Heart right ventricle (tissue), 16 donors: Measurements from ENCODE around the gene TBCCD1. TPM values are rescaled to one million over a fixed set of nuclear protein-coding genes. Genes with fewer than 3 reads are reported as not detected.
A peak's percentile ranks its signal among the peaks of the same experiment; 100 is the strongest.

Experiments used
- ATAC-seq, 8 donors: fragments of 200-7000 bp; cut with Tn5 transposase; one replicate each; pipeline ENCODE4 v1.9.1; 2020; ENCODE audit warnings: mild to moderate bottlenecking in 8 of 8, moderate library complexity in 8 of 8, moderate number of reproducible peaks in 1 of 8
- DNase-seq, 2 donors: peaks; one replicate each; pipeline ENCODE4 v3.0.0-alpha.2; 2020
- H3K27ac ChIP-seq, 10 donors: fragments of 200-600 bp; sonication (generic) in 2 of 10; one replicate each; pipeline versions ENCODE4 v1.5.0 to v1.8.0; 2020 to 2022; ENCODE audit warnings: mild to moderate bottlenecking in 3 of 10
- H3K27me3 ChIP-seq, 7 donors: fragments of 200-600 bp; one replicate each; pipeline ENCODE4 v1.8.0; 2021 to 2022; ENCODE audit warnings: mild to moderate bottlenecking in 2 of 7
- H3K36me3 ChIP-seq, 9 donors: fragments of 200-600 bp; sonication (generic) in 1 of 9; one replicate each; pipeline versions ENCODE4 v1.5.0 to v1.8.0; 2020 to 2022; ENCODE audit warnings: mild to moderate bottlenecking in 2 of 9
- H3K4me1 ChIP-seq, 9 donors: fragments of 200-600 bp; sonication (generic) in 1 of 9; one replicate each; pipeline versions ENCODE4 v1.5.0 to v1.8.0; 2020 to 2022; ENCODE audit warnings: mild to moderate bottlenecking in 4 of 9
- H3K4me3 ChIP-seq, 10 donors: fragments of 200-600 bp; sonication (generic) in 2 of 10; one replicate each; pipeline versions ENCODE4 v1.5.0 to v1.8.0; 2020 to 2022; ENCODE audit warnings: mild to moderate bottlenecking in 7 of 10, moderate library complexity in 2 of 10
- H3K9me3 ChIP-seq, 11 donors: fragments of 200-600 bp in 10 of 11; sonication (generic) in 2 of 11; one replicate each; pipeline versions ENCODE4 v1.5.0 to v1.8.0; 2013 to 2022; ENCODE audit warnings: mild to moderate bottlenecking in 2 of 11, control low read depth in 1 of 11, moderate library complexity in 1 of 11
- CTCF ChIP-seq, 9 donors: fragments of 200-600 bp; sonication (generic) in 2 of 9; IDR thresholded peaks; one replicate each; pipeline versions ENCODE4 v1.5.0 to v1.8.0; 2021 to 2022; ENCODE audit warnings: antibody characterized with exemption in 9 of 9, mild to moderate bottlenecking in 5 of 9, moderate library complexity in 1 of 9
- WGBS, 2 donors: extraction: QIAGEN DNeasy Blood & Tissue Kit; methylation state at CpG; one replicate each; pipeline ENCODE4 v1.1.7; 2013; ENCODE audit warnings: inconsistent platforms in 1 of 2; 5-methylcytosine and 5-hydroxymethylcytosine counted together
- intact Hi-C, 10 donors: fragments of 100-400 bp; cut with DNase I; formaldehyde crosslinking; loops; one replicate each; pipeline versions ENCODE4 v1.11.1 to v1.14.2; 2022
- polyA plus RNA-seq, 2 donors: library from polyadenylated mRNA; stranded (reverse); fragments of 200-250 nt; gene quantifications; one replicate each; pipeline ENCODE4 v1.2.3, GENCODE V29; 2013
- total RNA-seq, 10 donors: library from RNA; stranded (reverse); fragmentation: NEBNext Ultra II Directional in 3 of 10; extraction: Animal tissue kit (Norgen Biotek cat#: 25700) in 3 of 10; gene quantifications; one replicate each; pipeline versions ENCODE4 v1.2.1 to v1.2.4, GENCODE V29; 2021 to 2023
- donor health status: Arrhythmogenic right ventricular cardiomyopathy.
- donor health status: ischemic (EF 13 %, LVEDD 7.1; RV severe dilation, severe dysfunction).
- donor health status: healthy with polysubstance abuse.
- donor health status: DM: no; HTN: yes; CAD: no.
- donor health status: DM: no; HTN: no; CAD: no.
- donor health status: ischemic (EF 25% LVEDD 6.9; RV normal size, moderate dysfunction).
- donor health status: ischemic (EF 25% LVEDD 5.7; RV mildly dilated, moderate dysfunction).
- donor health status: healthy.
- donor health status: DM: yes; HTN: yes; CAD: no.
- donor health status: Ischemic cardiomyopathy.
- donor health status: ischemic (EF 35%, LVEDD 5.7; RV mildly dilated, moderate dysfunction).
- donor health status: nonischemic (EF 11% LVEDD 7.7; RV severe dilation, severe dysfunction).
- donor health status: DM: yes; HTN: yes; CAD: no.
- donor health status: PGD.
- donor health status: ischemic (EF 29% LVEDD 5.4; RV normal size, mild dysfunction).
- donor health status: nonischemic (EF 23%, LVEDD 6.1; RV moderate dilation, normal function).

TBCCD1 gene
- total and polyA plus RNA-seq, 12 donors = 3.1 to 7.9 (median 6.7) TPM

GRCh38 chr3:186549497-186549896 is 17.6 kb downstream of the TBCCD1 start:
- DNase-seq = no peak
- Histone ChIP-seq H3K27me3 (no peaks in the 10 kb centered on the region), H3K36me3 (peaks cover 0 to 100% (median 46%) of the 10 kb centered on the region in 9 donors), H3K4me1 (no peaks in the 10 kb centered on the region), H3K4me3 (no peak overlapping the region), H3K9me3 (no peaks in the 10 kb centered on the region), H3K27ac (no peak overlapping the region)
- no peak for TF ChIP-seq CTCF (IDR thresholded peaks at IDR 0.05)
- no peak for ATAC-seq
- intact Hi-C loops = no loop called here
- WGBS, 2 donors = 95 to 98% methylated on average over 3 of the region's 3 CpGs

DNA sequence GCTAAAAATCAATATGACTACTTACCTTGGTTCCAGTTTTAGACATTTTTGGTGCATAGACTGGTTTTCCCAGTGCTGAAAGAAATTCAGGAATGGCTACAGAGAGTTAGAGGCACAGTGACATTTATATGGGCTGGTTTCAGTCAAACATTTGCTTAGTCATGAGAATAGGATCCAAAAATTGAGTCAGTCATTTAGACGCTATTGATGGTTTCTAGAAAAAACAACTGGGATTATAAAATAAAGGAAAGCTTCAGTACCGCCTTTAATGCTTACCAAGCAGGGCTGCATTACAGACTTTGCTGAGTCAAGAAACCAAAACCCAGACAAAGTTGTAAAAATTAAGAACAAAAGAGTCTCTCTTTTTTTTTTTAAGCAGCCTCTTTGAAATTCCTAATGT is 22.9 kb downstream of the TBCCD1 start, which contains the start of gene CRYGS:
CRYGS (minus strand) TSS at position 100 of the 400 bp plus-strand sequence; CDS start at position 46, 54 bp downstream.
- H3K27ac ChIP-seq = no peak within 1 kb of the TSS
- no peak within 1 kb of the TSS for H3K4me3 ChIP-seq
- no peak for TF ChIP-seq CTCF (IDR thresholded peaks at IDR 0.05)
- ATAC-seq (no peak), DNase-seq (no peak)
- intact Hi-C loops = loop anchor here in 6 of 10 donors (5.0 kb wide), 3 partner anchors 282 to 562 kb away; no protein-coding TSS in a partner anchor
- H3K4me1 ChIP-seq = peaks cover 0 to 14% (median 6%) of the 10 kb centered on the region in 9 donors
- no peaks in the 10 kb centered on the region for H3K27me3 ChIP-seq
- 84 to 92% methylated on average over 2 of the region's 2 CpGs for WGBS, 2 donors
- peaks cover 0 to 68% (median 17%) of the 10 kb centered on the region in 9 donors for H3K36me3 ChIP-seq
- no peaks in the 10 kb centered on the region for H3K9me3 ChIP-seq

- Histone ChIP-seq H3K4me3 (no peak overlapping the region), H3K4me1 (peaks cover 2 to 25% (median 9%) of the 10 kb centered on the region in 9 donors), H3K36me3 (peaks cover 0 to 46% (median 6%) of the 10 kb centered on the region in 9 donors), H3K27me3 (no peaks in the 10 kb centered on the region), H3K9me3 (no peaks in the 10 kb centered on the region), H3K27ac (no peak overlapping the region)
- intact Hi-C loops = loop anchor here in 9 of 10 donors (1.0 to 5.0 kb wide), 8 partner anchors 279 to 560 kb away; no protein-coding TSS in a partner anchor
- 56 to 58% methylated on average over 2 of the region's 2 CpGs for WGBS, 2 donors
- no peak for TF ChIP-seq CTCF (IDR thresholded peaks at IDR 0.05)
- no peak for ATAC-seq
- no peak for DNase-seq
These were observed 26.3 kb downstream of the TBCCD1 start for GRCh38 chr3:186540835-186541226.

GRCh38 chr3:186540221-186540834 is 26.8 kb downstream of the TBCCD1 start:
- intact Hi-C loops = loop anchor here in 9 of 10 donors (1.0 to 5.0 kb wide), 8 partner anchors 278 to 560 kb away; no protein-coding TSS in a partner anchor
- Histone ChIP-seq H3K4me3 (peak overlapping the region in 2 of 10 donors; percentile 3 to 27), H3K4me1 (peaks cover 2 to 25% (median 9%) of the 10 kb centered on the region in 9 donors), H3K27me3 (no peaks in the 10 kb centered on the region), H3K27ac (peak overlapping the region in 1 of 10 donors; percentile 21), H3K36me3 (peaks cover 0 to 43% (median 6%) of the 10 kb centered on the region in 9 donors), H3K9me3 (no peaks in the 10 kb centered on the region)
- ATAC-seq (peak in 7 of 8 donors; percentile 67 to 87 (median 82)), DNase-seq (peak in 1 of 2 donors; percentile 67)
- WGBS, 2 donors = 7 to 8% methylated on average over 8 of the region's 8 CpGs
- TF ChIP-seq CTCF (IDR thresholded peaks at IDR 0.05) = peak; percentile 51 to 83 (median 71)
